NCI-H1417 treated with DMSO at 0.1 percent for 48 hours (cell line): ENCODE measurements around the gene TMEM184A.

Experiments
- DNase-seq: peaks from one replicate; lab custom pipeline; 2025; lab: John Stamatoyannopoulos, UW

Gene TMEM184A

DNA sequence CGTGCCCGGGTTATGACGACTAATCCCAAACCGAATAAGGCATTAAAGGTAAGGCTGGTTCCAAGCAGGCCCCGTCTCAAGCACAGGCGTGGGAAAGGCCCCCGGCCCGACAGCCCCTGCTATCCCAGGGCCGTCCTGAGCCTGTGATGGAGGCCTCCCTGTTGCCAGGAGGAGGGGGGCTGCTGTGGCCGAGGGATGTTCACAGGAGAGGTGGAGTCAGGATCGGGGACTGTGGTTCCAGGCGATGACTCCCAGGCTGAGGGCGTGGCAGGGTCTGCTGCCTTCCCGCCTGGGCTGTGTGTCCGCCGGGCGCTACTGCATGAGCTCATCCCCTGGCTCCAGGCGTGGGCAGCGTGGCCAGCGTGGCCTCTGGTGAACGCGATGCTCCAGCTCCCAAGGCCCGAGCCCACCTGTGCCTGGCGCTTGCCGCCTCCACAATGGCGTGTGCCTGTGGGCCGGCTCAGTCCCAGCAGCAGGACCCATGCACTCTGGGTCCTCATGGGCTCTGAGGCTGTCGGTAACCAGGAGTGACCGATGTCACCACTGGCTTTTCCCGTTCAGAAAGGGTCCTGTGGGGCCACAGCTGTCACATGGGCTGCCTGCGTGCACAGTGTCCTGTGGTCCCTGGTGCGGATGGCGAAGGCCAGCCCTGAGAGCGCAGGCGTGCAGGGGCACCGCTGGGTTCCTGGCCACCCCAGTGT lies 16.7 kb downstream of the TMEM184A start:
- DNase-seq: no peak

DNA sequence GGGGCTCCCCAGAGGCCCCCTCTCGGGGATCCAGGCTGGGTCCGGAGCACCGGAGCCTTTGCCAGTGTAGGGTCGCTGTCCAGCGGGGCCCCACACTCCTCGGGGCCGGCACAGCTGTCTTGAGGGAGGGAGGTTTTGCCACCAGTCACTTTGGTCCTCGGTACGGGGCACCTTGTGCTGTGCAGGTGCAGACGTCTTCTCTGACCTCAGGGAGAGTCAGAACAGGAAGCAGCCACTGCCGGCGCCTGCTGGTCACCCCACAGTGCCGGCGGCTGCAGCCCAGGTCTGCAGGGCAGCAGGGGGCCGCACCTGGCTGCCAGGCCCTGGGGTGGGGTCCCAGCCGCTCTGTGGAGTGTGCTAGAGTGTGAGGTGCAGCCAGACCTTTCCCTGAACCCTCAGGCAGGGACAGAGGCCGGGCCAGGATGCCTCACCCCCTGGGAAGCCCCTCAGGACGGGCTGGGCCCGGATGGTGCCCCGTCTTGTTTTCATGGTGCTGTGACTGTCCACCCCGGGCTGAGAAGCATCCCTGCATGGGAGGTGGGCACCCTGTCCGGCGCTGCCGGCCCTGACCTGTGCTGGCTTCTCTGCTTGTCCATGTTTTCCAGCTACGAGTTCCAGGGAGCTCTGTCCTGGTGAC lies 17.3 kb downstream of the TMEM184A start:
- DNase-seq: no peak

DNA sequence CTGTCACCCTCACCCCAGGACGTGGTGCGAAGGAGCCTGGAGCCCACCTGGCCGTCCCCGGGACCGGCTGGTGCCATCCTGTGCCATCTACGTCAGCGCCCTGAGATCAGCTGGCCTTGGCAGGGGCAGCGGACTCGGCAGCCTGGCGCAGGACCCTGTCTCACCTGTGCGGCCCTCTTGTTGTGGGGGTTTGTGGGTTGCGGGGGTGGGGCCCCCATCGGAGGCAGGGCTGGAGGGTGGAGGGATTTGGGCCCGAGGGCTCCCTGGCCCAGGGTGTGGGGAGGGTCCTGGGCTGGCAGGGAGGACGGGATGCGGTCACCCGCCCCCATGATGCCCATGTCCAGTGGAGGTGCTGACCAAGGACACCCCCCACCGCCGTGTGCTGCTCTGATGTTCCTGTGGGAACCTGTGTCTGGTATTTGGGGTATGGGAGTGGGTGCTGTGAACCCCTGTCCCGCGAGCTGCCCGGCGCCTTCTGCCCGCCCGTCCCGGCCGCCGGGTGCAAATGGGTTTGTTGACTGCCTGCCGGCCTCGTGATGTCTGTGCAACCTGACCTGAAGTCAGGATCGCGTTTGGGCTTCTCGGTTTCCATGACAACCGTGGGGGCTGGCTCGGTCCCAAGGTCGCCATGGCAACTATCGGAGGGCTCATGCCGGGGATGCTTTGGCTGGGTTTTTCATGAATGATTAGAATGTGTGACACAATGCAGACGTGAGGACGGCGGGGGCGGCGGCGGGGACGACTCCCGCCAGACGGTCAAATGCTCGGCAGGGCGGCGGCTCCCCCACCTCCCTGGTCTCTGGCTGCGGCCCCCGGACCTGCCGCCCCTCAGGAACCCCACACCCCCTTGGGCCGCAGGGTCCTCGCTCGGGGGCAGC lies 18.2 kb downstream of the TMEM184A start:
- DNase-seq: peak; percentile 24

DNA sequence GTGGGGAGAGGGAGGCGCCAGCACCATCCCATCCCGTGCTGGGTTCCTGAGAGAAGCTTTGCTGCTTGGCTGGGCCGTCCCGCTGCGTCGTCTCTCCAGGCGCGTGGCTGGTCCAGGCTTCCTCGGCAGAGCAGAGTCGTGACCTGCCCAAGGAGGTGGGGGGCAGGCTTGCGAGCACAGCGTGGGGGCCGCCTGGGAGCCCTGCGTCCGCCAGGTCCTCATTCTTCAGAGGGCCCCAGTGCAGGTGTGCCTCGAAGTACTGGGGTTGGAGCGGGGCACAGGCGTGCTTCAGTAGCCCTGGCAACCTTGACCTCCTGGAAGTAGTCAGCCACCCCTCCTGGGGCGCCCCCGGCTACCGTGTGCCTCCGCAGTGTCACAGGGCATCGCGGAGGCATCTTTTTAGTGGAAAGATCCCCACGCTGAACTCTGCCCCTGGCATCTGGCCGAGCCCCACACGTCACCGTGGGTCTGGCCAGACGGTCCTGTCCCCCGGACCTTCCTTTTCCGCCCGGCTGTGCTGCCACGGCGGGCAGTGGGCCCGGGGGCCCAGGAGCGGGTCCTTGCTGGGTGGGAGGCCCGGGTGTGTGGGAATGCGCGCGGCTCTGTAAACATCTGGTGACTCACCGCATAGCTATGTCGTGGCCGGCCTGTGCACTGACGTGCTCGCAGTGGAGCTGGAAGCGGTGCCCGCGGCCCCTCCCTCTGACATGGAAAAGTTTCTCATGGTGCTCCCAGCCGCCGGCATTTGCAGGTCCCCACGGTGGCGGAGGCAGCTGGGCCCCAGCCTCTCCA lies 19.1 kb downstream of the TMEM184A start:
- DNase-seq: no peak

DNA sequence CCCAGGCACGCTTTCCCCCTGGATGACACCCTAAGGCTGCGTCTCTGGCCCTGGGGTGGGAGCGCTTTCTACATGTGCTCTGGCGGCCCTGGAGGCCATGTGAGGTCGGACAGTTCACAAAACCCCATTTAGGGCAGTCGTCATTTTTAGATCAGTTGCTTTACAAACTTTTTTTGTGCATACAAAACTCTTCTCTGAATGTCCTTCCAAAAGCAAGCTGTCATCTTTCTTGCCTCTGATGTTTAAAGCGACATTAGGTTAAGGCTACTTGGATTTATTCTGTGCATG lies 19.6 kb downstream of the TMEM184A start:
- DNase-seq: no peak

DNA sequence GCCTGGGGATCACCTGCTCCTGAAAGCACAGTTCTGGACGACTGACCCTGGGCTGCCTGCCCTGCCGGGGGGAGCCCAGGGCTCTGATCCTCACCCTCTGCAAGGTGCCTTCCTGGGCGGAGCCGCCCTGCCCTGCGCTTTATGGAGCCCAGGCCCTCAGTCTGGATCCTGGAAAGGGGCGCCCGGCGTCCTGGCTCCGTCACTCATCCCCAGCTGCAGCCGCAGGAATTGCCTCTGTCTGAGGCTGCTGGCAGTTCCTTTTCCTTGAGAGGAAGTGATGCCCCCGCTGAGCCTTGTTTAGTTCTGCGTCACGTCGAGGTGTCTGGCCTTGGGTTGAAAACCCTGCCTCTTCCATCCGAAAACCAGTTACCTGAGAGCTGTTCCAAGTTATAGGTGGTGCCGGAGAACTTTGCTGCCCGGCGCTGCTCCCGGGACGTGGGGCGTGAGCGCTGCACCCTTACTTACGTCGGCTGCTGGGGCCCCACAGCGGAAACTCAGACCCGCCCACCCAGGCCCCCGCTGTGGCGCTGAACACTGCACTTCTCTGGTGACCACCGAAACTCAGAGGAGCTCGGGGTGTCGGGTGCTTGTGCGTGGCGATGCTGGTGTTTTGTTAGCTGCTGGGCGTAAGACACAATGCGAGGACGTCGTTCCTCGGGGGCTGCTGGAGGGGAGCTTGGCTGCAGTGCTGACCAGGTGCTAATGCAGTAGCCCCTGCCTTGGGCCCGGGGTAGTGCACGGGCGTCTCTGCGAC lies 20.1 kb downstream of the TMEM184A start:
- no peak for DNase-seq

DNA sequence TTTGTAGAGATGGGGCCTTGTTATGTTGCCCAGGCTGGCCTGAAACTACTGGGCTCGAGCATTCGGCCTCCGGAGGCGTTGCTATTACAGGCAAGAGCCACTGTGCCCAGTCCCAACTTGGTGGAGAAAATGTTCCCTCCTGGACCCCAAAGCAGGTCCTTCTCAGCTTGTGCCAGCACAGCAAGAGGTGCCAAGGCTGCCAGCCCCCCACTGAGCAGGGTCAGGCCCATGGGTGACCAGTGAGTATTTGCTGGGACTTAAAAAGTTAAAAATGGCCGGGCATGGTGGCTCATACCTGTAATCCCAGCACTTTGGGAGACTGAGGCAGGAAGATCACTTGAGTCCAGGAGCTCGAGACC lies 20.9 kb downstream of the TMEM184A start:
- DNase-seq: no peak

DNA sequence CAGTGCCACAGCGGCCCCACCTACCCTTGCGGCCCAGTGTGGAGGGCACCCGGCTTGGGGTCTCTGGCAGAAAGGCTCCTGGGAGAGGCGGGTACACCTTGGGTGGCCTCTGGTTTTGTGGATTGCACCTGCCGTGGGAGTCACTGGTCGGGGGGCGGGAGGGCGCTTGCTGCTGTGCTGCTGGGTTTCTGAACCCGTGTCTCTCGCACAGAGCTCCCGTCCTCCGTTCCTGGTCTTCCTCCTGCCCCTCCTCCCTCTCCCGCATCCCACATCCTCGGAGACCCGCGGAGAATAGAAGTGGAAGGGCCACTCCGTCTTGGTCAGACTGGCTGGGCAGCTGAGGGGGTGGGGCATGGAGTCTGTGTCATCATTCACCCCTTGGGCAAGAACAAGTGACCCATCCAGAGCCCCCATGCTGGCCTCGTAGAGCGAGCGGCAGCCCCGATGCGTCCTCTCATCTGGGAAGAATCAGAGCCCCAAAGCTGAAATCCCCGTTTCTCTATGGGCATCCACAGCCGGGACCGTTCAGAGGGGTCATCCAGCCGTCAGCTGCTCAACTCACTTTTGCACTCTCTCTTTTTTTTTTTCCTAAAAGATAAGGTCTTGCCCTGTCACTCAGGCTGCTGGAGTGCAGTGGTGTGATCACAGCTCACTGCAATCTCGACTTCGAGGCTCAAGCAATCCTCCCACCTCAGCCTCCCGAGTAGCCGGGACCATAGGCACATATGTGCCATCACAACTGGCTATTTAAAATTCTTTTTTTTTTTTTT lies 21.5 kb downstream of the TMEM184A start:
- DNase-seq: no peak

DNA sequence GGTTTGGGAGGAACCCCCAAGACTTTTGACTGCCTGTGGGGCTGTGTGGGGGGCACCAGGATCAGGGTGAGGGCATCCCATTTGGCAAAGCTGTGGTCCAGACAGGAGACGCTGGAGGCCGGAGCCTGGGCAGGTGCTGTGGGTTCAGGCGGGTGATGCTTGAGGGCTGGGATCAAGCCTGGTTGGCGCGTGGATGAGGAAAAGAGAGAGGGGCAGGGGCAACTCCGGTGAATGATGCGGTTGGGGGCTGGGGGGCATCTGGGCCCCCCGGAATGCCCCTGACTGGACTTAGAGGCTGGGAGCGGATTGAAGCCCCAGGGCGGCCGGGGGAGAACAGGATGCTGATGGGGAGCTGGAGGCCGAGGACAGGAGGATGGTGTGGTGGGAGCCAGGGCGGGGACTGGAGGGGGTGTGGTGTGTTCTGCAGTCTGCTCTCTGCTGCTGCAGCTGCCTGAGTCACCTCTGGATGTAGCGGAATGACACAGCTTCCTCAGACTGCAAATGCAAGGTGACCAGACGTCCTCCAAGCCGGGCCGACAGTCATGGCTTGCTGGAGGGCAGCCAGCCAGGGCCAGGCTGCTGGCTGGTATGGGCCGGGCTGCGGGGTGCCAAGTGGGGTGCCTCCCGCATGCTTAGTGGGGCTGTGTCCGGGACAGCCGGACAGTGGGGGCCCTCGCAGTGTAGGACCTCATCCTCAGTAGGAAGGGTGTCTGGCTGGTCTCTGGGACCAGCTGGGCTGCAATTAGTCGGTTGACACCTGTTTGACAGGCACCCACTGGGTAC lies 22.3 kb downstream of the TMEM184A start:
- no peak for DNase-seq

DNA sequence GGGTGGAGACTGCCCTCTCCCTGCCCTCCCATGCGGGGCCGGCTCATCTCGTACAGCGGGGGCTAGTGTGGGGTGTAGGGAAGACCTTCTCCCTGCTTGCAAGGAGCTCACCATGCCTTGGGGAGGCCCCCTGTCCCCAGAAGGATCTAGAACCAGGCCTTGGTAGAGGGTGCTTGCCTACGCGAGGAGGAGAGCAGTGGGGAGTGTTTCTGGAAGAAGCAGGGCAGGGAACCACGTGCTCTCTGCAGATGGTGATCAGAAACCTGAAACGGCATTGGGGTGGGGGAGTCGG lies 22.8 kb downstream of the TMEM184A start:
- DNase-seq: no peak

DNA sequence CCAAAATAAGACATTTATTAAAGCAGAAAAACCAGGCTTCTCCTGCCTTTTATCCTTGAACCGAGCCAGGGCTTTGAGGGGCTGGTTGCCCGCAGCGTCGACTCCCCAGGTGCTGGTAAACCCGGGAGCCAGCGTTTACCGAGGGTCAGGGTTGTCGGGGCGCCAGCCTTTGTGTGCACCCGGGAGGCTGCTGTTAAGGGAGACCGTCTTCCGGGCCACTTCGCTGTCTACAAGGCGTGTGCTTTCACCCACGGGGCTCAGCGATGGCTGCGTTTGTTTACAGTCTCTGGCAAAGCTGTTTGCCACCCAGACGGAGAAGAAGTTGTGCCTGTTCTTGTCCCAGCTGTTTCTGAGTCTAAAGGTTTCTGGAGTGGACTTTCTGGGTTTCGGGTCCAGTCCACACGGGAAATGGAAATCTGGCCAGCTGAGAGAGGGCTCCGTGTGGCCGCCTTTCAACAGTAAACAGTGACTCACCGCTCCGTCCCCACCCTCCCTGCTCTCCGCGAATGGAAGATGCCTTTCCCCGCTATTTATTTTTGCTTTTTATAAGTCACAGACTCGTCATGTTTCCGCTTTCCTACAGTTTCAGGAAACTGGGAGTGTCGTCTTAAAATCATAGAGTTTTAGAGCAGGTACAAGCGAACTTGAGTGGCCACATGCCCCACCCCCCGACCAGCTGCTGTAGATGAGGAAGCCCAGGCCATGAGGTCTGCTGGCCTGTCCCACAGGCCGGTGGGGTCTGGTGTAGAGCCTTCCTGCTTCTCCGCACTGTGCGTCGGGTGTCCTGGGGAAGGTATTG lies 23.4 kb downstream of the TMEM184A start:
- DNase-seq: no peak

DNA sequence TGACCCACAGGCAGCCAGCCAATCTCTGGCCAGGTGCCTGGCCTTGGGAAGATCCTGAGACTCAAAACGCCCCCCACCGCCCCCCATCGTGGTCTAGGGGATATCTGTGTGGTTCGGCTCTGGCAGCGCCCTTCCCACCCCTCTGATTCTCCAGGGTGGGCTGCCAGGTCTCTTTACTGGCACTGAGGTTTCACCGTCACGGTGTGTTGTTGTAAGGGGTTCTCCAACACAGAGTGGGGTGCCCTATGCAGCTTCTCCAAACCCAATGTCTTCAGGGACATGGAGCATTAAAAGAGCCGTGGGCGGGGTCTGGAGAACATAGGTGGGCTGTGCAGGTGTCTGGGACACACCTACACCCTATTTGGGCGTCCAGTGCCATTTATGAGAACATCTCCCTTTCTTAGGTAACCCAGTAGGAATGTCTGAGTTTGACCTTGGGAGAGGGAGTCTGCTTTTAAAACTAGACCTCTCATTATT lies 24.0 kb downstream of the TMEM184A start:
- no peak for DNase-seq

DNA sequence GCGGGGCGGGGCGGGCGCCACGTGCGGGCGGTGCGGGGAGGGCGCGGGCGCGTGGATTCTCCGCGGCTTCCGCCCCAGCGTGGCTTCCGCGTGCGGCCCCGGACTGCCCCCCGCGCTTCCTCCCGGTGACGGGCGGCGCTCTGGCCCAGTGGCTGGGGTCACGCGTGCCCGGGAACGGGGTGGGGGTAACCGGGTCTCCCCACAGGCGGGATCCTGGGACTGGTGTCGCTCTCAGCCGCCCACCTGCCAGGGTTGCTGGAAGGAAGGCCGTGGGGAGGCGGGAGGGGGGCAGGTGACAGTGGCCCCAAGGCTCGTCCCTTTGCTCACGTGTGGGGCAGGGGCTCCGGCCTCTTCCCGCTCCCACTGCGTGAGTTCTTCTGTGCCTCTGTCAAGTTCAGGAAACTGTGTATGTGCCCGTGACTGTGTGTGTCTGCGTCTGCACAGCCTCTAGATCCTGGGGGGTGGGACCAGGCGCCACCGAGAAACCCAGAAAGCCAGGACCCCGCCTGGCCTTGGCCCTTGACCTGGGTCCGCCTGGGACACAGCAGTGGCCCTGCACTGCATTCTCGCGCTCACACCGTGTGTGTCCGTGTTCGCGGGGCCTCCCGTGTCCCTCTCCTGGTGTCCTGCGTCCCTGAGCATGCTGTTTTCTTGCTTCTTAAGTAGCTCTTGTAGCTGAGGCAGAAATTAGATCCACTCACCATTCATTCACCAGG lies 24.6 kb downstream of the TMEM184A start:
- DNase-seq: no peak

DNA sequence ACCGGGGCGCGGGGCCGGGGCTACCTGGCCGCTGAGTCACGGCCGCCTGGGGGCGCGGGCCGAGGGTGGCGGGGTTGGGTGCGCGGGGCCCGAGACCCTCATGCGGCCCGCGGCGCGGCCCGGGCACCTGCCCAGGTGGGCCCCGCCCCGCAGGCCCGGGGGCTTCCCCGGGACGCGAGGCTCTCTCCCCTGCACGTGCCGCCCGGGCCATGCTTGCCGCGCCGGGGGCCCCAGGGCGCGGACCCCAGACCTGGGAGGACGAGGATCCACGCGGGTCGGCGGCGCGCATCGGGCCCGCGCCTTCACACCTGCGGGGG lies 25.1 kb downstream of the TMEM184A start:
- no peak for DNase-seq

DNA sequence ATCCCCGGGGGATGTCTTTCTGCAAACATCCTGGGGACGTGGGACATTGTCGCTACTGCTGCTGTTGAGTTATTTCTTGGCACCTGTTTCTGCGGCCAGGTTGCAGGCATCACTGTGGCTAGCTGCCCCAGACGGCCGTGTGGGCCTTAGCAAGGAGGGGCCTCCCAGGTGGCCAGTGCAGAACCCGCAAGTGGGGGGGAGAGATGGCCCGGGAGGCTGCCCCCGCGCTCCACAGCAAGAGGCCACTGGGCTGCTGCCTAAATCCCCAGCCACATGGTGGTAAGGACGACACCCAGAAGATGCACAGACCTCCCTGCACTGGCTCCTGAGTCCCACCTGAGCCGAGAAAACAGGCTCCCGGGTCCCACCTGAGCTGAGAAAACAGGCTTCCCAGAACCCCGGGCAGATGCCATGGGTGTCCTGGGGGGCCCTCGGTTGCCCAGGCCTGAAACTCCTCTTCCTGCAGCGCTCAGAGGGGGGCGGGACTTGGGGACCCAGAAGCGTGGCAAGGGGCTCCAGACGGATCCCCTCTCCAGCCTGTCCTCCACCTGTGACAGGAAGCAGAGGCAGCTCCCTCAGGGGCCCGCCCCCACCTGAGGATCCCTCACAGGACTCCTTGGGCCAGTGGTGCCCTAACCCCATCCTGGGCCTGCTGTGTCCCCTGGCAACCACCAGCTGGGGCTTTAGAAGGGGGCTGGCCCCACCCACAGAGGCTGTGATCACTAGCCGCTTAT lies 26.5 kb downstream of the TMEM184A start:
- no peak for DNase-seq

DNA sequence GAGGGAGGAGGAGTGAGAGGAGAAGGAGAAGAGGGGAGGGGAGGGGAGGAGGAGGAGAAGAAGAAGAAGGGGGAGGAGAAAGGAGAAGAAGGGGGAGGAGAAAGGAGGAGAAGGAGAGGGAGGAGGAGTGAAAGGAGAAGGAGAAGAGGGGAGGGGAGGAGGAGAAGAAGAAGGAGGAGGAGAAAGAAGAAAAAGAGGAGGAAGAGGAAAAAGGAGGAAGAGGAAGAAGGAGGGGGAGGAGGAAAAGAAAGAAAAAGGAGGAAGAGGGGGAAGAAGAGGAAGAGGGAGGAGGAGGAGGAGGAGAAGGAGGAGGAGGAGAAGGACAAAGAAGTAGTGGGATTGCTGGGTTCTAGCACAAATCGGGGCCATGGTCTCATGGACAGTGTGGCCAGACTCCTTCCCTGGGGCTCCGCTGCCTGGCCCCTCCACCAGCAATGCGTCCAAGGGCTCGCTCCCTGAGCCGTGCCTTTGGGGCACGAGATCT lies 29.7 kb downstream of the TMEM184A start:
- DNase-seq: no peak

DNA sequence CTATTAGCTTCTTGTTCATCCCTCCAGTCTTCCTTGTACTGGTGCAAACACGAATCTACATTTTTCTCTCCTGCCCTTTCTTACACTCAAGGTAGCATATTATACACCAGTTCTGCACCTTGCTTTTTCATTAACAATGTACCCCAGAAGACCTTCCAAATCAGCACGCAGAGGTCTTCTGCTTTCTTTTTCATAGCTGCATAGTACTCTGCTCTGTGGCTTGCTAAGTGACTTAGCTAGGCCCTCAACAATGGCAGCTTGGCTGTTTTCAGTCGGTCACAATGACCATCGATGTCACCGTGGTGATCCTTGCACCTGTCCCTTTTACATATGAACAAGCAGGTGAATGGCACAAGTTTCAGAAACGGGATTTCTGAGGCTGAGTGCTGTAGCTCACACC lies 30.6 kb downstream of the TMEM184A start:
- DNase-seq: no peak

DNA sequence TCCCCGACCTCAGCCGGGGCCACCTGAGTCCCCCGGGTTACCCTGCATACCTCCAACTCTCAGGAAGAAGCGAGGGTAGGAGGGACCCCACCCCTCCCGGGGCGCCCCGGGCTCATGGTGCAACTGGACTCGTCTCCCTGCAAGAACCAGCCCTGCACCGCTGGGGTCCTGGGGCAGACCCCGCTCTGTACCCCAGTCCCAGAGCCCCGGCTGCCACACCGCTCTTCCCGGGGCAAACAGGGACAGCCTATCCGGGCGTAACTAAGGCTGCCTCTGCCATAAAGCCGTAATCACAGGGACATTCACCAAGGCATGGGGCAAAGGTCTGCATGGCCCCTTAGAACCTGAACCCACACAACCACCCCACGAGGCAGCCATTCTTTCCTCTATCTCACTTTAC lies 32.2 kb downstream of the TMEM184A start:
- DNase-seq: no peak
